Sigmoid colon (tissue), 4 donors: ENCODE results near the gene HOXA6.
A peak's percentile ranks its signal among the peaks of the same experiment; 100 is the strongest.

Experiments used
- EP300 ChIP-seq, 4 donors: sonication (generic); formaldehyde crosslinking; IDR thresholded peaks; one replicate each; pipeline ENCODE4 v1.6.1; 2017; ENCODE audit warnings: antibody characterized with exemption in 4 of 4
- POLR2A ChIP-seq, 2 donors: fragments of 450-650 bp; IDR thresholded peaks; one replicate each; pipeline ENCODE4 v1.6.1; 2016; ENCODE audit warnings: antibody characterized with exemption in 2 of 2, mild to moderate bottlenecking in 2 of 2, moderate library complexity in 2 of 2
- POLR2AphosphoS5 ChIP-seq, 4 donors: sonication (generic); formaldehyde crosslinking; IDR thresholded peaks; one replicate each; pipeline ENCODE4 v1.6.1; 2017; ENCODE audit warnings: antibody characterized with exemption in 4 of 4
- TF ChIP-seq, protein P1 (sequence below), 4 experiments: fragments of 450-650 bp in 3 of 4; fragments of 200-600 bp in 1 of 4; IDR thresholded peaks; one replicate each; pipeline ENCODE4 v1.5.1; 2016 to 2019; ENCODE audit warnings: antibody characterized with exemption in 4 of 4, mild to moderate bottlenecking in 3 of 4, moderate library complexity in 2 of 4

DNA sequence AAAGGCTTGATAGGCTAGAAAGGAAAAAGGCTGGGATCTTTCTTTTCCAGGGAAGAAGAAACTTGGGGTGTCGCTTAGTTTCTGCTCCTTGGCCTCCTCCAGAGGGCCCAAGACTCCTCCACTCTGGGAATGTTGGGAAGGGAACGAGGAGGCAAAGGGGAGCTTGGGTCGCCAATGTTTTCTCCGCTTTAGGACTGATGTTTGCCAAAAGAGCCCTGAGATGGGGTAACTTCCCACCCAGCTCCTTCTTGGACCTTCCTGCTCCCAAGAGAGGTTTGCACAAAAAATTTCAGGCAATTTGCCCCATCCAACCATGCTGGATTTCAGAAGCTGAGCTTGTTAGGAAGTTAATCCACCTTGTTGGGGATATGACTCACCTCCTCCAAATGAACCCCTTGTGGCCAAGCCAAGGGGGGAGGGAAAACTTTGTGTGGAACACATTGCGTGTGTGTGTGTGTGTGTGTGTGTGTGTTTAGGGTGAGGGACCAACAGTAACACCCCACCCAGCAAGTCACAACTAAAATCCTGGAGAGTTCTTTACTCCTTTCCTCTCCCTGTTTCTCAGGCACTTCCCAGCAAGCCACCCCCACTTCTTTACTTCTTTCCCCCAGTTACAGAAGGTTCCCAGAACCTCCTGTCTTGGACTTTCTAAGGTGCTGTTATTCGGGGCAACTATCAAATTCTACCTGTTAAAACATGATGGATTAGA lies 36.4 kb downstream of the HOXA6 start:
- TF ChIP-seq, protein P1, sequence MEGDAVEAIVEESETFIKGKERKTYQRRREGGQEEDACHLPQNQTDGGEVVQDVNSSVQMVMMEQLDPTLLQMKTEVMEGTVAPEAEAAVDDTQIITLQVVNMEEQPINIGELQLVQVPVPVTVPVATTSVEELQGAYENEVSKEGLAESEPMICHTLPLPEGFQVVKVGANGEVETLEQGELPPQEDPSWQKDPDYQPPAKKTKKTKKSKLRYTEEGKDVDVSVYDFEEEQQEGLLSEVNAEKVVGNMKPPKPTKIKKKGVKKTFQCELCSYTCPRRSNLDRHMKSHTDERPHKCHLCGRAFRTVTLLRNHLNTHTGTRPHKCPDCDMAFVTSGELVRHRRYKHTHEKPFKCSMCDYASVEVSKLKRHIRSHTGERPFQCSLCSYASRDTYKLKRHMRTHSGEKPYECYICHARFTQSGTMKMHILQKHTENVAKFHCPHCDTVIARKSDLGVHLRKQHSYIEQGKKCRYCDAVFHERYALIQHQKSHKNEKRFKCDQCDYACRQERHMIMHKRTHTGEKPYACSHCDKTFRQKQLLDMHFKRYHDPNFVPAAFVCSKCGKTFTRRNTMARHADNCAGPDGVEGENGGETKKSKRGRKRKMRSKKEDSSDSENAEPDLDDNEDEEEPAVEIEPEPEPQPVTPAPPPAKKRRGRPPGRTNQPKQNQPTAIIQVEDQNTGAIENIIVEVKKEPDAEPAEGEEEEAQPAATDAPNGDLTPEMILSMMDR (IDR thresholded peaks at IDR 0.05), result no peak
- TF ChIP-seq EP300 (IDR thresholded peaks at IDR 0.05) (no peak), POLR2AphosphoS5 (IDR thresholded peaks at IDR 0.05) (peak in 1 of 4 donors; percentile 44), POLR2A (IDR thresholded peaks at IDR 0.05) (no peak)
